T-cell (primary cell): Measurements from ENCODE around the gene ASGR2. TPM values are rescaled to one million over a fixed set of nuclear protein-coding genes. Genes with fewer than 3 reads are reported as not detected.
"Not testable (repeated sequence)": the region's sequence is repeated elsewhere in the genome, so short reads cannot be mapped to it uniquely, and the experiment has no call there.

ENCODE experiments used
- ATAC-seq, 4 experiments: fragments of 200-7000 bp in 3 of 4; fragments of 150-1000 bp in 1 of 4; cut with Tn5 transposase; replicated peaks in 1 of 4; 1 replicate in 3 of 4; 2 replicates in 1 of 4; pipeline ENCODE4 v1.10.0; 2021; ENCODE audit warnings: moderate library complexity in 3 of 4, mild to moderate bottlenecking in 2 of 4, moderate number of reproducible peaks in 1 of 4
- CTCF ChIA-PET, 2 donors: fragments of 300-600 bp; sonication (Branson Sonifier 250); formaldehyde crosslinking; loops; one replicate each; lab custom pipeline; 2022; ENCODE audit warnings: antibody characterized with exemption in 2 of 2; lab: Charles Lee
- POLR2A ChIA-PET, 2 donors: fragments of 300-600 bp; sonication (Branson Sonifier 250); formaldehyde crosslinking; loops; one replicate each; lab custom pipeline; 2022; ENCODE audit warnings: antibody characterized with exemption in 2 of 2; lab: Charles Lee
- DNase-seq, 35 experiments: peaks; one replicate each; pipeline versions ENCODE4 v3.0.0 to v3.0.0-alpha.2; 2013 to 2023
- H3K27ac ChIP-seq: one replicate; pipeline ENCODE4 v1.5.1; 2013; ENCODE audit warnings: low read length
- H3K27me3 ChIP-seq, 2 experiments: replicated peaks in 1 of 2; 1 replicate in 1 of 2; 2 replicates in 1 of 2; pipeline versions ENCODE4 v1.6.1 to v1.7.0; 2013; ENCODE audit warnings: low read length in 1 of 2, mixed read lengths in 1 of 2; ENCODE audit not compliant: control insufficient read depth in 2 of 2, insufficient read depth in 2 of 2; ENCODE audit errors: extremely low read depth in 1 of 2
- H3K36me3 ChIP-seq, 2 donors: 1 replicate in 1 of 2; 2 replicates in 1 of 2; pipeline versions ENCODE4 v1.6.1 to v1.7.0; 2013; ENCODE audit warnings: low read length in 1 of 2; ENCODE audit not compliant: control insufficient read depth in 2 of 2, insufficient read depth in 1 of 2; ENCODE audit errors: extremely low read depth in 1 of 2
- H3K4me1 ChIP-seq, 2 experiments: 1 replicate in 1 of 2; 2 replicates in 1 of 2; pipeline versions ENCODE4 v1.6.1 to v1.7.0; 2013; ENCODE audit warnings: low read length in 2 of 2, mixed read lengths in 1 of 2; ENCODE audit not compliant: insufficient read depth in 2 of 2, control insufficient read depth in 1 of 2; ENCODE audit errors: extremely low read depth in 1 of 2
- H3K4me3 ChIP-seq, 2 donors: 1 replicate in 1 of 2; 2 replicates in 1 of 2; pipeline versions ENCODE4 v1.5.1 to v1.7.0; 2013; ENCODE audit warnings: mild to moderate bottlenecking in 2 of 2, low read length in 1 of 2, moderate library complexity in 1 of 2; ENCODE audit not compliant: control insufficient read depth in 1 of 2; ENCODE audit errors: extremely low read depth in 1 of 2
- H3K9me3 ChIP-seq: 2 replicates; pipeline ENCODE4 v1.7.0; 2013
- H3K27ac Mint-ChIP-seq, 2 donors: one replicate each; pipeline ENCODE4 v1.8.0; 2020 to 2021; ENCODE audit warnings: mild to moderate bottlenecking in 2 of 2, mixed read lengths in 2 of 2
- H3K27me3 Mint-ChIP-seq, 2 donors: one replicate each; pipeline ENCODE4 v1.8.0; 2021 to 2022; ENCODE audit warnings: mixed read lengths in 2 of 2
- H3K36me3 Mint-ChIP-seq: one replicate; pipeline ENCODE4 v1.8.0; 2021; ENCODE audit warnings: mixed read lengths
- H3K4me1 Mint-ChIP-seq, 3 donors: one replicate each; pipeline ENCODE4 v1.8.0; 2020 to 2022; ENCODE audit warnings: mixed read lengths in 3 of 3, mild to moderate bottlenecking in 1 of 3
- H3K4me3 Mint-ChIP-seq, 3 donors: one replicate each; pipeline ENCODE4 v1.8.0; 2020 to 2022; ENCODE audit warnings: mild to moderate bottlenecking in 3 of 3, mixed read lengths in 3 of 3, moderate library complexity in 3 of 3
- H3K9me3 Mint-ChIP-seq, 3 donors: one replicate each; pipeline ENCODE4 v1.8.0; 2020 to 2022; ENCODE audit warnings: mixed read lengths in 3 of 3
- WGBS: methylation state at CpG from one replicate; pipeline ENCODE4 v1.1.5; 2013; ENCODE audit warnings: missing lambda C conversion rate; ENCODE audit not compliant: insufficient coverage; 5-methylcytosine and 5-hydroxymethylcytosine counted together
- total RNA-seq, 35 experiments: library from RNA in 6 of 35; stranded (reverse) in 6 of 35; fragments of 120-200 nt in 1 of 35; gene quantifications; one replicate each; pipeline versions ENCODE4 v1.2.1 to v1.2.4 and lab custom pipeline; 2013 to 2026

The ASGR2 gene
- total RNA-seq, 5 donors from 2014 or later (not counting 1 experiment from before 2014, with no cell fraction given): 0.25 to 0.55 (median 0.47) TPM; not detected in 1

GRCh38 chr17:7108560-7108925 is 6.1 kb downstream of the ASGR2 start:
- ChIA-PET CTCF (no interaction called here), POLR2A (interaction anchor here in 1 of 2 donors (0.6 kb wide), 1 partner anchor 21 kb away, joined by 3 read pairs; no protein-coding TSS in a partner anchor)
- 84% methylated on average over 8 of the region's 10 CpGs for WGBS
- no peak overlapping the region for H3K4me3 Mint-ChIP-seq
- Histone ChIP-seq H3K36me3 (no peaks in the 10 kb centered on the region), H3K4me1 (peaks cover 0 to 11% of the 10 kb centered on the region in 2 experiments), H3K27ac (no peak overlapping the region), H3K27me3 (peaks cover 0 to 22% of the 10 kb centered on the region in 2 experiments), H3K4me3 (no peak overlapping the region), H3K9me3 (no peaks in the 10 kb centered on the region)
- DNase-seq (no peak), ATAC-seq (no peak)
- H3K27ac Mint-ChIP-seq: no peak overlapping the region
- H3K36me3 Mint-ChIP-seq: no peaks in the 10 kb centered on the region
- peaks cover 7 to 13% (median 12%) of the 10 kb centered on the region in 3 donors for H3K4me1 Mint-ChIP-seq
- H3K27me3 Mint-ChIP-seq: peaks cover 0 to 4% of the 10 kb centered on the region in 2 donors
- no peaks in the 10 kb centered on the region for H3K9me3 Mint-ChIP-seq

DNA sequence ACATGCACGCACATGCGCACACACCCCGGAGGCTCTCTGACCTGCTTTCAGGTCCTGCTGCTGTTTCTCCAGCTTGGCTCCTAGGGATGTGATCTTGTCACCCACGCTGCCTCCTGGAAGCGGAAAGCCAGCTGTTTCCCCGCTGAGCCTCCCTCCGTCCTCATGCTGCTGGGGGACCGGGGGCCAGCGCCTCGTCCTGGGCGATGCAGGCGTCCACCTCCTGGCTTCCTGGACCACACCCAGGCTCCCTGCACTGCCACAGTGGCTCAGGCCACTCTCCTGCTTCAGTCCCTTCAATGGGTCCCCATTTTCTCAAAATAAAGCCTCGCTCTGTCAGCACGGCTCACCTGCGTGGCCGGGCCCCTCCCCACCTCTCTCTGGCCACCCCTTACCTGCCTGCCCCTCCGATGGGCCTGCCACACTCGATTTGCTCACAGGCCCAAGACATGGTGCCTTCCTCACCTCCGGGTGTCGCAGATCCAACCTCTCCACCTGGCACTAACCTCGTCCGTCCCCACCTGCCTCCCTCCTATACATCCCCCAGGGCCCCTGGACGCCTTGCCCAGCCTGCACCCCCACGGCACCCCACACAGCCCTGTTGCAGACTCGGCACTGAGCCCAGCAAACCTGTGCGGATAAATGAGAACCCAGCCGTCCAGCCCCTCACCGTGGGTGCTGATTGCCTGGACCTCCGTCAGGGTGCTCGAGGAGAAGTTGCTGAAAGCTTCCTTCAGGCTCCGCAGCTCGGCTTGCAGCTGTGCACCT is 6.6 kb downstream of the ASGR2 start:
- CTCF ChIA-PET: no interaction called here
- no peaks in the 10 kb centered on the region for H3K36me3 ChIP-seq
- H3K27me3 Mint-ChIP-seq: peaks cover 4 to 9% of the 10 kb centered on the region in 2 donors
- H3K4me3 Mint-ChIP-seq: no peak overlapping the region
- ATAC-seq (no peak), DNase-seq (no peak)
- H3K4me1 Mint-ChIP-seq: peaks cover 7 to 13% (median 12%) of the 10 kb centered on the region in 3 donors
- no peak overlapping the region for H3K27ac ChIP-seq
- peaks cover 0 to 25% of the 10 kb centered on the region in 2 experiments for H3K27me3 ChIP-seq
- no peaks in the 10 kb centered on the region for H3K9me3 ChIP-seq
- H3K4me3 ChIP-seq: no peak overlapping the region
- POLR2A ChIA-PET: no interaction called here
- whole genome bisulfite sequencing: 85% methylated on average over 28 of the region's 32 CpGs
- no peak overlapping the region for H3K27ac Mint-ChIP-seq
- no peaks in the 10 kb centered on the region for H3K36me3 Mint-ChIP-seq
- peaks cover 0 to 11% of the 10 kb centered on the region in 2 experiments for H3K4me1 ChIP-seq
- H3K9me3 Mint-ChIP-seq: no peaks in the 10 kb centered on the region

DNA sequence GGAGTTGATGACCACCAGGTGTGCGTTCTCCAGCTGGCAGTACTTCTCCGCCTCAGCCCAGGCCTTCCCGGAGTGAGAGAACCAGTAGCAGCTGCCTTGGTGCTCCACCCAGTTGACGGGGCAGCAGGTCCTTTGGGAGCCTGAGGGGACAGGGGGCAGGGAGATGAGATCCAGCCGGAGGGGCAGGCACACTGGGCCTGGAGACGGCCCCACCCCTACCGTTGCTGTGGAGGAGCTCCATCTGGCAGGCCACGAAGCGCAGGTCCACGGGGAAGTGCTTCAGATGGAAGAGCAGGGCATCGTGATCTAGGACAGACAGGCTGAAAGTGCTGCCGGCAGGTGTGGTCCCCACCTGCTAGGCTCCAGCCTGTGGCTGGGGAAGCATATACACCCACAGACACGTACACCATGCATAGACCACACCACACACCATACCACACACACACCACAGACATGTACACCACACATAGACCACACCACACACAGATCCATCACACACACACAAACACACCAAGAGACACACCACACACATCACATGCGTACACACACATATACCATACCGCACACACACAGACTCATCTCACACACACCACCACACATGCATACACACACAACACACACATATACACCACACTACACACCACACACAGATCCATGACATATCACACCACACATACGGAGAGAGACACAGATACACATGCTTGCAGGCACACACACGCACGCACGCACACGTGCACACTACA is 7.4 kb downstream of the ASGR2 start:
- no peak overlapping the region for H3K27ac ChIP-seq
- Mint-ChIP-seq H3K27me3 (peaks cover 4 to 16% of the 10 kb centered on the region in 2 donors), H3K36me3 (no peaks in the 10 kb centered on the region), H3K4me1 (peaks cover 7 to 13% (median 12%) of the 10 kb centered on the region in 3 donors), H3K27ac (no peak overlapping the region), H3K4me3 (no peak overlapping the region), H3K9me3 (no peaks in the 10 kb centered on the region)
- H3K36me3 ChIP-seq: no peaks in the 10 kb centered on the region
- no peak for DNase-seq
- peaks cover 0 to 11% of the 10 kb centered on the region in 2 experiments for H3K4me1 ChIP-seq
- no peaks in the 10 kb centered on the region for H3K9me3 ChIP-seq
- H3K4me3 ChIP-seq: no peak overlapping the region
- ChIA-PET POLR2A (no interaction called here), CTCF (interaction anchor here in 1 of 2 donors (0.7 kb wide), 1 partner anchor 103 kb away, joined by 3 read pairs; no protein-coding TSS in a partner anchor)
- no peak for ATAC-seq
- WGBS: 81% methylated on average over 19 of the region's 20 CpGs
- H3K27me3 ChIP-seq: peaks cover 0 to 27% of the 10 kb centered on the region in 2 experiments

GRCh38 chr17:7102421-7102820 is 12.2 kb downstream of the ASGR2 start:
- H3K4me3 ChIP-seq: no peak overlapping the region
- H3K4me1 ChIP-seq: no peaks in the 10 kb centered on the region
- H3K4me3 Mint-ChIP-seq: no peak overlapping the region
- H3K27ac ChIP-seq: no peak overlapping the region
- no peak overlapping the region for H3K27ac Mint-ChIP-seq
- H3K27me3 Mint-ChIP-seq: peaks cover 12 to 28% of the 10 kb centered on the region in 2 donors
- peaks cover 0 to 3% (median 0%) of the 10 kb centered on the region in 3 donors for H3K4me1 Mint-ChIP-seq
- H3K36me3 Mint-ChIP-seq: no peaks in the 10 kb centered on the region
- peaks cover 0 to 27% of the 10 kb centered on the region in 2 experiments for H3K27me3 ChIP-seq
- CTCF ChIA-PET: interaction anchor here in 1 of 2 donors (0.6 kb wide), 1 partner anchor 194 kb away, joined by 3 read pairs; no protein-coding TSS in a partner anchor
- ATAC-seq (no peak), DNase-seq (no peak)
- H3K36me3 ChIP-seq: no peaks in the 10 kb centered on the region
- POLR2A ChIA-PET: no interaction called here
- WGBS: 67% methylated on average over 6 of the region's 6 CpGs
- no peaks in the 10 kb centered on the region for H3K9me3 Mint-ChIP-seq
- H3K9me3 ChIP-seq: no peaks in the 10 kb centered on the region

- Mint-ChIP-seq H3K36me3 (no peaks in the 10 kb centered on the region), H3K27ac (no peak overlapping the region), H3K4me3 (no peak overlapping the region), H3K9me3 (no peaks in the 10 kb centered on the region), H3K4me1 (no peaks in the 10 kb centered on the region), H3K27me3 (peaks cover 12 to 28% of the 10 kb centered on the region in 2 donors)
- Histone ChIP-seq H3K4me3 (no peak overlapping the region), H3K27me3 (peaks cover 0 to 26% of the 10 kb centered on the region in 2 experiments), H3K4me1 (no peaks in the 10 kb centered on the region), H3K27ac (no peak overlapping the region), H3K9me3 (no peaks in the 10 kb centered on the region), H3K36me3 (no peaks in the 10 kb centered on the region)
- ATAC-seq (no peak), DNase-seq (no peak)
- CTCF ChIA-PET: no interaction called here
- POLR2A ChIA-PET: no interaction called here
- 79% methylated on average over 10 of the region's 14 CpGs for WGBS
These were observed 13.1 kb downstream of the ASGR2 start for GRCh38 chr17:7101531-7101930.

DNA sequence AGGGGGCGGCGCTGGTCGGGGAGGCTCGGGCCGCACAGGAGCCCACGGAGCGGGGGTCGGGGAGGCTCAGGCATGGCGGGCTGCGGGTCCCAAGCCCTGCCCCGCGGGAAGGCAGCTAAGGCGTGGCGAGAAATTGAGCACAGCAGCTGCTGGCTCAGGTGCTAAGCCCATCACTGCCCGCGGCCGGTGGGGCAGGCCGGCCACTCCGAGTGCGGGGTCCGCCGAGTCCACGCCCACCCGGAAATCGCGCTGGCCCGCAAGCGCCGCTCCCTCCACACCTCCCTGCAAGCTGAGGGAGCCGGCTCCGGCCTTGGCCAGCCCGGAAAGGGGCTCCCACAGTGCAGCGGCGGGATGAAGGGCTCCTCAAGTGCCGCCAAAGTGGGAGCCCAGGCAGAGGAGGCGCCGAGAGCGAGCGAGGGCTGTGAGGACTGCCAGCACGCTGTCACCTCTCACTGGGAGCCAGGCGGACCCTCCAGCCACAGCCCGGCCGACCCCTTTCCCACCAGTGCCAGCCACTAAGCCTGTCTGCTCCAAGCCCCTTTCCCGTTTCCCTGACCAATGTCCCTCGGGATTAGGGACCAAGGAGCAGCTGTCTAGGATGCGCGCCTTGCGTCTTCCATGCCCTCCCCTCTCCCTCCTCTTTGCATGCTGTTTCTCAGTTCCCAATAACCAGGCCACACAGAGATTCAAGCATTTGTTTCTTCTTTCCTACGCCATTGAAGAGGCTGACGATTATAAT is 13.8 kb downstream of the ASGR2 start:
- not testable (repeated sequence) for H3K4me3 Mint-ChIP-seq

More for the DNA sequence above, 13.8 kb downstream of the ASGR2 start:
- DNase-seq, H3K36me3 Mint-ChIP-seq, H3K4me1 ChIP-seq, ATAC-seq, H3K4me1 Mint-ChIP-seq, H3K4me3 ChIP-seq, H3K9me3 ChIP-seq, H3K27ac ChIP-seq, H3K36me3 ChIP-seq, H3K9me3 Mint-ChIP-seq, CTCF ChIA-PET, H3K27ac Mint-ChIP-seq: not testable (repeated sequence)
- WGBS: 88% methylated on average over 25 of the region's 50 CpGs
- POLR2A ChIA-PET: interaction anchor here in 1 of 2 donors (0.6 kb wide), 1 partner anchor 10 kb away, joined by 3 read pairs; no protein-coding TSS in a partner anchor
- peaks cover 0 to 26% of the 10 kb centered on the region in 2 experiments for H3K27me3 ChIP-seq
- H3K27me3 Mint-ChIP-seq: peaks cover 12 to 28% of the 10 kb centered on the region in 2 donors
